Effector memory CD4-positive, alpha-beta T cell (primary cell): Measurements from ENCODE around the gene DCLRE1A.
"Not testable (repeated sequence)": the region's sequence is repeated elsewhere in the genome, so short reads cannot be mapped to it uniquely, and the experiment has no call there.

Experiments
- DNase-seq, 3 donors: peaks; one replicate each; pipeline ENCODE4 v3.0.0-alpha.2; 2020
- H3K27ac ChIP-seq: 2 replicates; pipeline ENCODE4 v1.7.0; 2013; ENCODE audit warnings: mild to moderate bottlenecking, low read length, moderate library complexity; ENCODE audit not compliant: insufficient read depth, poor library complexity, severe bottlenecking
- H3K27me3 ChIP-seq: replicated peaks from 2 replicates; pipeline ENCODE4 v1.7.0; 2013; ENCODE audit warnings: mild to moderate bottlenecking, low read length; ENCODE audit not compliant: insufficient read depth, control insufficient read depth, poor library complexity, severe bottlenecking
- H3K36me3 ChIP-seq: 2 replicates; pipeline ENCODE4 v1.7.0; 2013; ENCODE audit warnings: mild to moderate bottlenecking, low read length, moderate library complexity; ENCODE audit not compliant: control insufficient read depth, insufficient read depth
- H3K4me1 ChIP-seq: 2 replicates; pipeline ENCODE4 v1.7.0; 2013; ENCODE audit warnings: low read length, mild to moderate bottlenecking; ENCODE audit not compliant: control insufficient read depth, insufficient read depth, poor library complexity, severe bottlenecking
- H3K4me3 ChIP-seq: 2 replicates; pipeline ENCODE4 v1.7.0; 2013; ENCODE audit warnings: low read length, low read depth, mild to moderate bottlenecking; ENCODE audit not compliant: insufficient read depth, poor library complexity, severe bottlenecking
- H3K9me3 ChIP-seq: 2 replicates; pipeline ENCODE4 v1.7.0; 2013; ENCODE audit warnings: mild to moderate bottlenecking, low read length, moderate library complexity; ENCODE audit not compliant: control insufficient read depth

DCLRE1A gene

DNA sequence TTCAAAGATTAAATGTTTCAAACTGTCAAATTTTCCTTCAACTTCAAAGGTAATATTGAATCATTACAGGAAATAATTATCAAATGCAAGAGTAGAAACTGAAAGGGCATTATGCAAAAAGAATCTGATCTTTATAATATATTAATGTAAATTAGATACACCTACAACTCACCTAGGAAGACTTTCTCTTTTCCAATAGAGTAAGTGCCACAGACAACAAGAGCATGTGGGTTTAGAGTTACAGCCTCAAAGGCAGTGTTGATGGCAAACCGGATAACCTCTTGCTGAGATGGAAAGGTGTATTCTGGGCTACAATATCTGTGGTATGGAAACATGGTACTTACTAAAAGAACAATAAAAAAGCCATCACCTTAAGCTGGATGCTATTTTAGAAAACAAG is 11.7 kb downstream of the DCLRE1A start:
- Histone ChIP-seq H3K27ac (no peak overlapping the region), H3K4me3 (no peak overlapping the region), H3K4me1 (no peaks in the 10 kb centered on the region), H3K36me3 (no peaks in the 10 kb centered on the region), H3K9me3 (no peaks in the 10 kb centered on the region), H3K27me3 (no peaks in the 10 kb centered on the region)
- DNase-seq, result no peak

DNA sequence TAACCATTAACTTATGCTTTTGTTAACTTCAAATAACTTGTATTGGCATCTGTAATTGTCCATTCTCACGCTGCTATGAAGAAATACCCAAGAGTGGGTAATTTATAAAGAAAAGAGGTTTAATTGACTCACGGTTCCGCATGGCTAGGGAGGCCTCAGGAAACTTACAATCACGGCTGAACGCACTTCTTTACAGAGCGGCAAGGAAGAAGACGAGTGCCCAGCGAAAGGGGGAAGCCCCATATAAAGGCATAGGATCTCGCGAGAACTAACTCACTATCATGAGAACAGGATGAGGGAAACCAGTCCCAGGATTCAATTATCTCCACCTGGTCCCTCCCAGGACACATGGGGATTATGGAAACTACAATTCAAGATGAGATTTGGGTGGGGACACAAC is 25.3 kb downstream of the DCLRE1A start:
- not testable (repeated sequence) for H3K9me3 ChIP-seq, H3K27me3 ChIP-seq, DNase-seq, H3K4me3 ChIP-seq, H3K36me3 ChIP-seq, H3K4me1 ChIP-seq, H3K27ac ChIP-seq

DNA sequence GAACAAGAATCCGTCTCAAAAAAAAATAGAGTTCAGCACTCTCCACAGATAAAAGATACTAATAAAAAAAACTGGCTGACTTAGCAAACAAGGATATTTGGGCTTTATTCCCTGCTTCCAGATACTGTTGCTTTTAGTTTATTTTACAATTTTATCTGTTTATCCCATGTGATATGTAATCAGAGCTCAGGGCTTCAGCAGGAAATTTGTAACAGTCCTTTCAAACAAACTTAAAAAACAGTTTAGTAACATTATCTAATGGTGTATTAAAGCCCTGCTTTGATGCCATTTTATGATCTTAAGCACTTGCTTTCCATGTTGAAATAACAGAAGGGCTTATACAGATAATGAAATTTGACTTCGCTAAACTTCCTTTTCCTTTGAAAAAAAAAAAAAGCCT is 28.1 kb downstream of the DCLRE1A start:
- H3K27me3 ChIP-seq, result no peaks in the 10 kb centered on the region
- H3K4me1 ChIP-seq, result no peaks in the 10 kb centered on the region
- no peak overlapping the region for H3K27ac ChIP-seq
- no peaks in the 10 kb centered on the region for H3K9me3 ChIP-seq
- no peak overlapping the region for H3K4me3 ChIP-seq
- DNase-seq, result no peak
- no peaks in the 10 kb centered on the region for H3K36me3 ChIP-seq

DNA sequence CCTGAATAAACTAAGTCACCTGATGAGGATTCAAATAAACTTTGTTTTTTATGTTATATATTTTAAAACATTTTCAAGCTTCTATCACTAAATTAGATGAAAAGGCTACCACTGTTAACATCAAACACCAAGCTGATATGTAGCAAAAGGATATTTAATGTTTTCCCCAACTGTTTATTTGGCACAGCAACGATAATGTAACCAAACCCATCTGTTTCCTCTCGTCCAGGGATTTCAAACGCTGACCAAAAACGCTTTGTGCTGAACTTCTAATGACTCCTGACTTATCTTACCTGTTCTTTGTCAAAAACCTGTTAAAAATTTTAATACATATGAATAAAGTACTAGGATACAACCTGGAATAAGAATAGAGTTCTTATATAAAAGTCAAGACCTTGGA is 30.5 kb downstream of the DCLRE1A start:
- Histone ChIP-seq H3K4me3 (no peak overlapping the region), H3K27ac (no peak overlapping the region), H3K27me3 (no peaks in the 10 kb centered on the region), H3K36me3 (no peaks in the 10 kb centered on the region), H3K4me1 (no peaks in the 10 kb centered on the region), H3K9me3 (no peaks in the 10 kb centered on the region)
- no peak for DNase-seq

DNA sequence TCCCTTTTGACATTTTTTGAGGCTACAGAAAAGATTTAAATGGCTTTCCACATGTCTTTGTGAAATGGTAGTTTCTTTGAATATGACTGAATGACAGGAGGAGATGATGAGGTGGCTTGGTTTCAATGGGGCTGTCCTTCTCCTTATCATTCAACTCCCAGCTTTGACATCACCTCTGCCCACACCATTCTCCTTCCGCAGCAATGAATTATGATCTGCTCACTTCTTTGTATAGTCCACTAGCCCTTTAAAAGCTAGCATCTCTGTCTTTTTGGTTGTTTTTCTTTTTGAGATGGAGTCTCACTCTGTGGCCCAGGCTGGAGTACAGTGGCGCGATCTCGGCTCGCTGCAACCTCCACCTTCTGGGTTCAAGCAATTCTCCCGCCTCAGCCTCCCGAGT is 31.7 kb downstream of the DCLRE1A start:
- Histone ChIP-seq H3K27me3 (no peaks in the 10 kb centered on the region), H3K4me1 (no peaks in the 10 kb centered on the region), H3K27ac (no peak overlapping the region), H3K4me3 (no peak overlapping the region), H3K36me3 (no peaks in the 10 kb centered on the region), H3K9me3 (no peaks in the 10 kb centered on the region)
- DNase-seq, result no peak

DNA sequence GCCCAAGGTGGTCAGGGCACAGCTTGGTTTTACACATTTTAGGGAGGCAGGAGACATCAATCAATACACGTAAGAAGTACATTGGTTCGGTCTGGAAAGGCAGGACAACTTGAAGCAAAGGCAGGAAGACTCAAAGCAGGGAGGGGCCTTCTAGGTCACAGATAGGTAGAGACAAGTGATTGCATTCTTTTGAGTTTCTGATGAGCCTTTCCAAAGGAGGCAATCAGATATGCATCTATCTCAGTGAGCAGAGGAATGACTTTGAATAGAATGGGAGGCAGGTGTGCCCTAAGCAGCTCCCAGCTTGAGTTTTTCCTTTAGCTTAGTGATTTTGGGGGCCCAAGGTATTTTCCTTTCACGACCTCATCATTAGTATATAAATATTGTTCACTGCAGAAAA is 32.6 kb downstream of the DCLRE1A start:
- H3K4me3 ChIP-seq, H3K4me1 ChIP-seq, DNase-seq, H3K27me3 ChIP-seq, H3K27ac ChIP-seq, H3K9me3 ChIP-seq, H3K36me3 ChIP-seq: not testable (repeated sequence)

DNA sequence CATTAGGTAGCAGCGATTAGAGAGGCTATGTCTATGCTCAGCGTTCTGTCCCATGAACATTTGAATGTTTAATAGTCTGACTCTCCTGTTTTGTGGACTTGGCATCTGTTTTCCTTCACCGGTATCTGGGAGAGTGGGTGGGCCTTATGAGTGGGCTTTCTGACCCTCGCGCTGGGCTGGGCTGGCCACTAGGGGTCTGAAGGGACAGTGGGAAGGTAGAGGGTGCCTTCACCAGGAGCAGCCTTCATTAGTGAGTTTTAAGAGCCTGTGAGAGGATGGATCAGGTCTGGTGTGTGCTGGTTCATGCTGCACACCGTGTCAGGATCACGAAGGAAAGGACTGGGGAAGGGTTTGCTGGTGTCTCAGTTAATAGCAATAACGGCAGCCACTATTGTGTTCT is 33.4 kb downstream of the DCLRE1A start:
- DNase-seq, result no peak
- Histone ChIP-seq H3K27ac (no peak overlapping the region), H3K4me1 (no peaks in the 10 kb centered on the region), H3K4me3 (no peak overlapping the region), H3K36me3 (no peaks in the 10 kb centered on the region), H3K9me3 (no peaks in the 10 kb centered on the region), H3K27me3 (no peaks in the 10 kb centered on the region)

DNA sequence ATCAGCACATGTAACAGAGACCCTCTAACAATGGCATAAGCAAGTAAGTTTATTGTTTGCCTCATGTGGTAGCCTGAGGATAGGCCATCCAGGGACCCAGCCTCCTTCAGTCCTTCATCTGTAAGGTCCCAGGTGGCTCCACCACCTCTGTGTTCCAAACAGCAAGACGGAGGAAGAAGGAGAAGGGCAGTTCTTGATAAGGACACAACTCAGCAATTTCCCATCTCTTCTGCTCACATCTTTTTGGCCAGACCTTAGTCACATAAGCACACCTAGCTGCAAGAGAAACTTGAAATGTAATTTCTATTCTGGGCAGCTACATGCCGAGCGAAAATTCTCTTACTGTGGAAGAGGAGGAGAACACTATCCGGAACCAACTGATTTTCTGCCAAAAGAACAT is 33.9 kb downstream of the DCLRE1A start:
- no peaks in the 10 kb centered on the region for H3K4me1 ChIP-seq
- H3K9me3 ChIP-seq, result no peaks in the 10 kb centered on the region
- H3K27me3 ChIP-seq, result no peaks in the 10 kb centered on the region
- DNase-seq, result no peak
- H3K4me3 ChIP-seq, result no peak overlapping the region
- no peak overlapping the region for H3K27ac ChIP-seq
- H3K36me3 ChIP-seq, result no peaks in the 10 kb centered on the region

DNA sequence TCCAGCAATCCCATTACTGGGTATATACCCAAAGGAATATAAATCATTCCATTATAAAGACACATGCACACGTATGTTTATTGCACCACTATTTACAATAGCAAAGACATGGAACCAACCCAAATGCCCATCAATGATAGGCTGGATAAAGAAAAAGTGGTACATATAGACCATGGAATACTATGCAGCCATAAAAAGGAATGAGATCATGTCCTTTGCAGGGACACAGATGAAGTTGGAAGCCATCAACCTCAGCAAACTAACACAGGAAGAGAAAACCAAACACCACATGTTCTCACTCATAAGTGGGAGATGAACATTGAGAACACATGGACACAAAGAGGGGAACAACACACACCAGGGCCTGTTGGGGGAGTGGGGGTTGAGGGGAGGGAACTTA is 39.2 kb downstream of the DCLRE1A start:
- not testable (repeated sequence) for H3K4me1 ChIP-seq, H3K27me3 ChIP-seq, DNase-seq, H3K4me3 ChIP-seq, H3K27ac ChIP-seq, H3K9me3 ChIP-seq, H3K36me3 ChIP-seq

DNA sequence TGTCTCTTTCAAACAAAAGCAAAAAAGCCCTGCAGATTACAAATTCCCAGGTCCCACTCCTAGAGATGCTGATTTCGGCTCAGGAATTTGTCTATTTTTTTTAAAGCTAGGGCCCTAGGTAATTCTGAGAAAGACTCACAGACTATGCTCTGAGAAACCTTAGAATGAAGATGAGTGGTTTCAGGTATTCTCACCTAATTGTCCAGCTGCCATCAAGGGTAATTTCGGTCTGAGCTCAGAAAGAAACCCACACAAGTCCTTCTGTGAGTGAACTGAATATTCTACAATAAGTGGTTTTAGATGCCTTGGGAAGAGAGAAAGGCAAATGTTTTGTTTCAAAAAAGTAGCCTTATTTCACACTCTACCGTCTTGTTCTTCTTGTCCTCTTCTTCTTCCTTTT is 45.7 kb downstream of the DCLRE1A start:
- no peaks in the 10 kb centered on the region for H3K36me3 ChIP-seq
- H3K4me1 ChIP-seq, result no peaks in the 10 kb centered on the region
- H3K27ac ChIP-seq, result no peak overlapping the region
- no peaks in the 10 kb centered on the region for H3K9me3 ChIP-seq
- H3K4me3 ChIP-seq, result no peak overlapping the region
- no peak for DNase-seq
- H3K27me3 ChIP-seq, result no peaks in the 10 kb centered on the region

DNA sequence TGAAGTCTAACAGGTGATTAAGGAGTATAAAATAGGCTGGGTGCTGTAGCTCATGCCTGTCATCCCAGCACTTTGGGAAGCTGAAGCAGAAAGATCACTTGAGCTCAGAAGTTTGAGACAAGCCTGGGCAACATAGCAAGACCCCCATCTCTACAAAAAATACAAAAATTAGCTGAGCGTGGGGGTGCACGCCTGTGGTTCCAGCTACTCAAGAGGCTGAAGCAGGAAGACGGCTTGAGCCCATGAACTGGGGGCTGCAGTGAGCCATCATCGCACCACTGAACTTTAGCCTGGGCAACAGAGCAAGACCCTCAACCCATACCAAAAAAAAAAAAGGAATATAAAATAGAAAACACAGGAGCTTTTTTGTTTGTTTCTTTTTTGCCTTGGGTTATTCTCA is 47.4 kb downstream of the DCLRE1A start:
- Histone ChIP-seq H3K36me3 (no peaks in the 10 kb centered on the region), H3K4me3 (no peak overlapping the region), H3K4me1 (no peaks in the 10 kb centered on the region), H3K27me3 (no peaks in the 10 kb centered on the region), H3K9me3 (no peaks in the 10 kb centered on the region), H3K27ac (no peak overlapping the region)
- no peak for DNase-seq
